K562 (cell line): ENCODE measurements around the gene ABHD4. TPM values are rescaled to one million over a fixed set of nuclear protein-coding genes. Genes with fewer than 3 reads are reported as not detected.

Experiments
- ATAC-seq: fragments of 200-7000 bp; cut with Tn5 transposase; 3 replicates; pipeline ENCODE4 v1.9.1; 2020; ENCODE audit warnings: moderate library complexity
- BruUV-seq: library from RNA; stranded (reverse); fragments of 400-500 nt; replicated peaks from 2 replicates; lab custom pipeline; 2021; lab: Mats Ljungman, UMichigan
- CTCF ChIA-PET: fragments of 300-600 bp; formaldehyde crosslinking; extraction: SDS; loops from one replicate; lab custom pipeline; 2021; ENCODE audit warnings: low intra/inter-chr PET ratio; lab: Yijun Ruan, JAX
- POLR2A ChIA-PET: fragments of 300-600, 350-650 bp; sonication (Branson Sonifier 250); formaldehyde crosslinking; extraction: SDS; loops from one replicate; lab custom pipeline; 2021; ENCODE audit warnings: antibody characterized with exemption, inconsistent platforms; lab: Yijun Ruan, JAX
- DNase-seq, 4 experiments: peaks; one replicate each; pipeline versions ENCODE4 v3.0.0 to v3.0.0-alpha.2; 2011 to 2018; ENCODE audit warnings: low spot score in 3 of 4, mixed read lengths in 3 of 4; ENCODE audit errors: extremely low read depth in 1 of 4
- FAIRE-seq: peaks from 2 replicates; lab custom pipeline; 2011; peaks lifted over from hg19 to GRCh38; lab: Jason Lieb, UNC
- H2AFZ ChIP-seq: 2 replicates; pipeline ENCODE4 v1.6.0; 2011; ENCODE audit warnings: low read depth, low read length, control low read depth, inconsistent platforms
- H3K27ac ChIP-seq: fragments of 200-600 bp; 3 replicates; pipeline ENCODE4 v1.8.0; 2011; ENCODE audit warnings: low read depth, mild to moderate bottlenecking, control low read depth, inconsistent platforms, low read length, moderate library complexity, mixed read lengths; ENCODE audit errors: extremely low read depth
- H3K27me3 ChIP-seq, 2 experiments: fragments of 300-600 bp in 1 of 2; 2 replicates in 1 of 2; 3 replicates in 1 of 2; pipeline versions ENCODE4 v1.6.0 to v1.8.0; 2011; ENCODE audit warnings: inconsistent platforms in 2 of 2, low read length in 2 of 2, mild to moderate bottlenecking in 1 of 2, mixed read lengths in 1 of 2, moderate library complexity in 1 of 2; ENCODE audit not compliant: control insufficient read depth in 2 of 2, insufficient read depth in 2 of 2
- H3K36me3 ChIP-seq: fragments of 300-600 bp; 3 replicates; pipeline ENCODE4 v1.8.0; 2011; ENCODE audit warnings: mild to moderate bottlenecking, low read length, inconsistent platforms; ENCODE audit not compliant: control insufficient read depth, insufficient read depth
- H3K4me1 ChIP-seq, 2 experiments: fragments of 200-600 bp in 1 of 2; replicated peaks in 1 of 2; 2 replicates in 1 of 2; 3 replicates in 1 of 2; pipeline versions ENCODE4 v1.5.1 to v1.8.0; 2011; ENCODE audit warnings: inconsistent platforms in 2 of 2, low read length in 2 of 2, mild to moderate bottlenecking in 1 of 2, mixed read lengths in 1 of 2, moderate library complexity in 1 of 2; ENCODE audit not compliant: control insufficient read depth in 2 of 2, insufficient read depth in 2 of 2
- H3K4me2 ChIP-seq: 2 replicates; pipeline ENCODE4 v1.6.1; 2011; ENCODE audit warnings: low read length, control low read depth, inconsistent platforms, mixed read lengths; ENCODE audit not compliant: insufficient read depth
- H3K4me3 ChIP-seq: fragments of 200-600 bp; sonication (generic), shearing (Covaris generic); 2 replicates; pipeline ENCODE4 v1.5.1; 2016; ENCODE audit warnings: control low read depth, inconsistent platforms
- H3K79me2 ChIP-seq: fragments of 200-600 bp; 3 replicates; pipeline ENCODE4 v1.8.0; 2011; ENCODE audit warnings: low read length, inconsistent platforms; ENCODE audit not compliant: control insufficient read depth, insufficient read depth
- H3K9ac ChIP-seq, 2 experiments: 2 replicates each; pipeline versions ENCODE4 v1.6.0 to v1.6.1; 2011; ENCODE audit warnings: low read depth in 2 of 2, low read length in 2 of 2, control low read depth in 1 of 2, inconsistent platforms in 1 of 2, mild to moderate bottlenecking in 1 of 2, mixed read lengths in 1 of 2; ENCODE audit not compliant: insufficient read depth in 1 of 2
- H3K9me1 ChIP-seq: one replicate; pipeline ENCODE4 v1.6.0; 2011; ENCODE audit warnings: inconsistent platforms, mild to moderate bottlenecking, low read length, moderate library complexity; ENCODE audit not compliant: control insufficient read depth, insufficient read depth
- H3K9me3 ChIP-seq: replicated peaks from 2 replicates; pipeline ENCODE4 v1.5.1; 2011; ENCODE audit warnings: low read depth, low read length, inconsistent platforms; ENCODE audit not compliant: control insufficient read depth, insufficient read depth
- H4K20me1 ChIP-seq: replicated peaks from 2 replicates; pipeline ENCODE4 v1.6.1; 2011; ENCODE audit warnings: low read length, inconsistent platforms, mixed read lengths; ENCODE audit not compliant: control insufficient read depth, insufficient read depth
- RFX7 ChIP-seq: fragments of 250-450 bp; sonication (Bioruptor Pico); IDR thresholded peaks from 2 replicates; pipeline ENCODE4 v1.5.1; 2021; ENCODE audit warnings: mild to moderate bottlenecking
- SAFB2 ChIP-seq: fragments of 200-400 bp; formaldehyde crosslinking; IDR thresholded peaks from 2 replicates; pipeline ENCODE4 v1.6.1; 2018; ENCODE audit warnings: borderline replicate concordance, low read length, low read depth, moderate library complexity; ENCODE audit not compliant: severe bottlenecking
- ZNF274 ChIP-seq: IDR thresholded peaks from 2 replicates; pipeline ENCODE4 v1.6.1; 2011; ENCODE audit warnings: low read depth, mild to moderate bottlenecking, low read length, moderate library complexity, borderline replicate concordance
- WGBS: fragments of 100-300 bp; shearing (Covaris generic); methylation state at CpG from one replicate; pipeline ENCODE4 v1.1.6; 2016; ENCODE audit warnings: low coverage, mixed read lengths; ENCODE audit not compliant: insufficient coverage; ENCODE audit errors: missing lambda C conversion rate; 5-methylcytosine and 5-hydroxymethylcytosine counted together
- in situ Hi-C: fragments of 300-500 bp; cut with MboI; formaldehyde crosslinking; loops from 4 replicates; pipeline ENCODE4 v1.15.0; 2018; ENCODE audit warnings: inconsistent platforms, mixed read lengths
- intact Hi-C: fragments of 100-400 bp; cut with micrococcal nuclease; formaldehyde crosslinking; loops from 2 replicates; pipeline ENCODE4 v1.14.2; 2022
- polyA plus RNA-seq, 8 experiments: library from polyadenylated mRNA; depleted of rRNA in 4 of 8; stranded (reverse) in 5 of 8; unstranded in 3 of 8; fragments of >200 nt; fragmentation: Nextera tagmentation in 2 of 8; fragmentation: Illumina TruSeq in 1 of 8; extraction: Ambion mirVana in 2 of 8; extraction: Trizol in 1 of 8; gene quantifications; 2 replicates each; pipeline versions ENCODE4 v1.2.1 to v1.2.3, GENCODE V29; 2011 to 2014; ENCODE audit warnings: inconsistent platforms in 1 of 8, missing spikeins in 1 of 8
- total RNA-seq, 7 experiments: library from RNA; depleted of rRNA in 6 of 7; stranded (reverse); fragments of >200 nt in 6 of 7; fragmentation: Illumina TruSeq in 2 of 7; extraction: Trizol in 2 of 7; gene quantifications; 2 replicates each; pipeline versions ENCODE4 v1.2.1 to v1.2.3, GENCODE V29; 2011 to 2021; ENCODE audit warnings: low replicate concordance in 1 of 7
- TF ChIP-seq, protein P1 (sequence below): fragments of 200-800 bp; sonication (Bioruptor generic); IDR thresholded peaks from 2 replicates; pipeline ENCODE4 v1.6.1; 2017; ENCODE audit warnings: missing genetic modification characterization, missing compliant biosample characterization
- TF ChIP-seq, protein P2 (sequence below): sonication (generic); formaldehyde crosslinking; IDR thresholded peaks from 2 replicates; pipeline ENCODE4 v1.8.0; 2022; ENCODE audit warnings: missing genetic modification reagents, mild to moderate bottlenecking, moderate library complexity, borderline replicate concordance
- TF ChIP-seq, protein P3 (sequence below): fragments of 450-650 bp; IDR thresholded peaks from 2 replicates; pipeline ENCODE4 v1.6.1; 2016; ENCODE audit warnings: antibody characterized with exemption

Gene ABHD4
- total and polyA plus RNA-seq, 9 of the 15 experiments (the other 6 are each of a cell fraction or from before 2014, with no cell fraction given) = 3.6 to 12.0 (median 7.2) TPM

DNA sequence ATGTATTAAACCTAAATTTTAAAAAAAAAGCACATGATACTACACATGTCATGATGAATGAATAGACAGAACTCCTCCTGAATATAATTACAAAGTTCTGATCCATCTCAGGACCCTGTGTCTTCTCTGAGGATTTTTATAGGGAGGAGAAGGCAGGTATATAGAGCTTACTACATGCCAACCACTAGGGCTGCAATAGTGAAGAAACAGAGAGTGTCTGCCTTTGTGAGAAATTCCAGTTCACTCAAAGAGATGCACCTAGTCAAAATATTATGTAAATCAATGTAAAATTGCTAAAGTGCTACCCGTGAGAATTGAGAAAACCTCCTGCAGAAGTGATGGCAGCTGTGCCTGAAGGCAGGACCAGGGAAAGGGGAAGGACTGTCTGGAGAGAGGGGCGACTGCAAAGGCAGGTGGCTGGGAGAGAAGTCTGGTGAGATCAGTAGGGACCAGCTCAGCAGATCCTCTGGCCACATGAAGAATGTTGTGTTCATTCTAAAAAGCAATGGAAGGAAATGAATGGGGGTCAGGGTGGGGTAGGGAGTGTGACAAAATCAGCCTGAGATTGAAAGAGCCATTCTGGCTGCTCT is 15.1 kb downstream of the ABHD4 start:
- peak; percentile 48; the same call in 2 of the 3 replicates for ATAC-seq
- CTCF ChIA-PET = no interaction called here

More for the DNA sequence above, 15.1 kb downstream of the ABHD4 start:
- Histone ChIP-seq H3K9me1 (no peaks in the 10 kb centered on the region), H3K4me2 (no peak overlapping the region), H3K9me3 (no peaks in the 10 kb centered on the region), H2AFZ (no peak overlapping the region), H3K4me3 (no peak overlapping the region), H3K27ac (no peak overlapping the region), H3K9ac (no peak overlapping the region), H4K20me1 (no peaks in the 10 kb centered on the region; the same call in 1 of the 2 replicates), H3K79me2 (no peaks in the 10 kb centered on the region), H3K36me3 (peaks cover 12% of the 10 kb centered on the region; the same call in 2 of the 3 replicates), H3K4me1 (no peaks in the 10 kb centered on the region), H3K27me3 (no peaks in the 10 kb centered on the region)
- intact Hi-C loops = no loop called here
- no peak for DNase-seq
- POLR2A ChIA-PET = interaction anchor here (1.2 kb wide), 1 partner anchor 18 kb away, joined by 3 read pairs; no protein-coding TSS in a partner anchor
- BruUV-seq = no TSS peak
- TF ChIP-seq SAFB2 = no peak
- TF ChIP-seq ZNF274 = no peak
- TF ChIP-seq, protein P1, sequence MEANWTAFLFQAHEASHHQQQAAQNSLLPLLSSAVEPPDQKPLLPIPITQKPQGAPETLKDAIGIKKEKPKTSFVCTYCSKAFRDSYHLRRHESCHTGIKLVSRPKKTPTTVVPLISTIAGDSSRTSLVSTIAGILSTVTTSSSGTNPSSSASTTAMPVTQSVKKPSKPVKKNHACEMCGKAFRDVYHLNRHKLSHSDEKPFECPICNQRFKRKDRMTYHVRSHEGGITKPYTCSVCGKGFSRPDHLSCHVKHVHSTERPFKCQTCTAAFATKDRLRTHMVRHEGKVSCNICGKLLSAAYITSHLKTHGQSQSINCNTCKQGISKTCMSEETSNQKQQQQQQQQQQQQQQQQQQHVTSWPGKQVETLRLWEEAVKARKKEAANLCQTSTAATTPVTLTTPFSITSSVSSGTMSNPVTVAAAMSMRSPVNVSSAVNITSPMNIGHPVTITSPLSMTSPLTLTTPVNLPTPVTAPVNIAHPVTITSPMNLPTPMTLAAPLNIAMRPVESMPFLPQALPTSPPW = no peak
- TF ChIP-seq, protein P2, sequence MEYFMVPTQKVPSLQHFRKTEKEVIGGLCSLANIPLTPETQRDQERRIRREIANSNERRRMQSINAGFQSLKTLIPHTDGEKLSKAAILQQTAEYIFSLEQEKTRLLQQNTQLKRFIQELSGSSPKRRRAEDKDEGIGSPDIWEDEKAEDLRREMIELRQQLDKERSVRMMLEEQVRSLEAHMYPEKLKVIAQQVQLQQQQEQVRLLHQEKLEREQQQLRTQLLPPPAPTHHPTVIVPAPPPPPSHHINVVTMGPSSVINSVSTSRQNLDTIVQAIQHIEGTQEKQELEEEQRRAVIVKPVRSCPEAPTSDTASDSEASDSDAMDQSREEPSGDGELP (CRISPR knock-in tag) = no peak
- TF ChIP-seq RFX7 (CRISPR knock-in tag) = no peak
- TF ChIP-seq, protein P3, sequence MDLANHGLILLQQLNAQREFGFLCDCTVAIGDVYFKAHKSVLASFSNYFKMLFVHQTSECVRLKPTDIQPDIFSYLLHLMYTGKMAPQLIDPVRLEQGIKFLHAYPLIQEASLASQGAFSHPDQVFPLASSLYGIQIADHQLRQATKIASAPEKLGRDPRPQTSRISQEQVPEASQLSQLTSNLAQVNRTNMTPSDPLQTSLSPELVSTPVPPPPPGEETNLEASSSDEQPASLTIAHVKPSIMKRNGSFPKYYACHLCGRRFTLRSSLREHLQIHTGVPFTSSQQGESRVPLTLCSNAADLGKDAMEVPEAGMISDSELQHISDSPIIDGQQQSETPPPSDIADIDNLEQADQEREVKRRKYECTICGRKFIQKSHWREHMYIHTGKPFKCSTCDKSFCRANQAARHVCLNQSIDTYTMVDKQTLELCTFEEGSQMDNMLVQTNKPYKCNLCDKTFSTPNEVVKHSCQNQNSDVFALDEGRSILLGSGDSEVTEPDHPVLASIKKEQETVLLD = no peak
- no peak for FAIRE-seq
- in situ Hi-C loops = no loop called here
- WGBS = 0% methylated on average over 1 of the region's 2 CpGs
